ENCODE data around the gene METTL24. TPM values are rescaled to one million over a fixed set of nuclear protein-coding genes. Genes with fewer than 3 reads are reported as not detected.

Gene METTL24
- total and polyA plus RNA-seq, 2 donors (not counting 1 experiment from before 2014, with no cell fraction given): 0.18 to 2.6 TPM

DNA sequence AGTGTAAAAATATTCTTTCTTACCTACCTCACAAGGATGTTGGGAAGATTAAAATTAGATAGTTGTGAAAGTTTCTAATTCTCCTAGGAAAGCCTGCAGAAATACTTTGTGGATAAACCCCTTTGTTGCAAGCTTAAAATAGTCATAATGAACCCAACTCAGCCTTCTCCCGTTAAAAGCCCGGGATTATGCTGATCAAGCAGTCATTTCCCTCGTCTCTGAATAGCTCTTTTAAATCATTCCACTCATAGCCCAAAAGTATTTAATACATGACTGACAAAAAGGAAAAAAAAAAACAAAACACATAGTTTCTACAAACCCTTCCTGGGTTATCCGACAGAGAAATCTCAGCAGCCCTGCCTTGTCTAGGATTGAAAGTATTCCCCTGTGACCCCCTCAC, 10.9 kb upstream of the METTL24 start:
- H3K4me2 ChIP-seq (ENCODE audit: extremely low read depth, insufficient read depth, low read length): no peak overlapping the region
- peaks cover 23% of the 10 kb centered on the region for H3K27me3 ChIP-seq (ENCODE audit: control insufficient read depth, insufficient read depth, low read length)
- DNase-seq (ENCODE audit: low read depth in 2 of 2): no peak

GRCh38 chr6:110368284-110368683, 10.1 kb upstream of the METTL24 start:
- Histone ChIP-seq H3K9ac (ENCODE audit: insufficient read depth, low read length) (no peak overlapping the region), H3K36me3 (ENCODE audit: control insufficient read depth, insufficient read depth, low read length) (no peaks in the 10 kb centered on the region), H4K20me1 (ENCODE audit: control insufficient read depth, extremely low read depth, insufficient read depth, low read length) (no peaks in the 10 kb centered on the region), H3K4me1 (ENCODE audit: control insufficient read depth, extremely low read depth, insufficient read depth, low read length) (no peaks in the 10 kb centered on the region), H3K27me3 (ENCODE audit: control insufficient read depth, insufficient read depth, low read length) (peaks cover 23% of the 10 kb centered on the region), H3K4me2 (ENCODE audit: extremely low read depth, insufficient read depth, low read length) (no peak overlapping the region), H2AFZ (ENCODE audit: low read length) (no peak overlapping the region), H3K4me3 (replicated peaks in 1 of 4; ENCODE audit: control extremely low read depth in 1 of 4, insufficient read depth in 1 of 4, low read depth in 3 of 4, low read length in 4 of 4) (no peak overlapping the region), H3K9me3 (ENCODE audit: control insufficient read depth, insufficient read depth, low read depth, low read length) (no peaks in the 10 kb centered on the region), H3K79me2 (ENCODE audit: control insufficient read depth, insufficient read depth, low read length) (no peaks in the 10 kb centered on the region), H3K27ac (ENCODE audit: insufficient read depth, low read length) (no peak overlapping the region)
- DNase-seq (ENCODE audit: low read depth in 2 of 2): no peak
- no peak for TF ChIP-seq CTCF (conservative IDR thresholded peaks at IDR 0.05 in 1 of 2, IDR thresholded peaks at IDR 0.05 in 1 of 2; ENCODE audit: low read depth in 1 of 2, low read length in 2 of 2)
- no peak for TF ChIP-seq EZH2 (IDR thresholded peaks at IDR 0.05; ENCODE audit: low read length, missing control alignments)

More for the DNA sequence above, 10.9 kb upstream of the METTL24 start:
- no peak overlapping the region for H3K9ac ChIP-seq (ENCODE audit: insufficient read depth, low read length)
- no peaks in the 10 kb centered on the region for H3K4me1 ChIP-seq (ENCODE audit: control insufficient read depth, extremely low read depth, insufficient read depth, low read length)
- no peak overlapping the region for H2AFZ ChIP-seq (ENCODE audit: low read length)
- H4K20me1 ChIP-seq (ENCODE audit: control insufficient read depth, extremely low read depth, insufficient read depth, low read length): no peaks in the 10 kb centered on the region
- no peaks in the 10 kb centered on the region for H3K79me2 ChIP-seq (ENCODE audit: control insufficient read depth, insufficient read depth, low read length)
- TF ChIP-seq EZH2 (IDR thresholded peaks at IDR 0.05; ENCODE audit: low read length, missing control alignments) (no peak), CTCF (conservative IDR thresholded peaks at IDR 0.05 in 1 of 2, IDR thresholded peaks at IDR 0.05 in 1 of 2; ENCODE audit: low read depth in 1 of 2, low read length in 2 of 2) (no peak)
- H3K9me3 ChIP-seq (ENCODE audit: control insufficient read depth, insufficient read depth, low read depth, low read length): no peaks in the 10 kb centered on the region
- H3K27ac ChIP-seq (ENCODE audit: insufficient read depth, low read length): no peak overlapping the region
- no peaks in the 10 kb centered on the region for H3K36me3 ChIP-seq (ENCODE audit: control insufficient read depth, insufficient read depth, low read length)
- H3K4me3 ChIP-seq (replicated peaks in 1 of 4; ENCODE audit: control extremely low read depth in 1 of 4, insufficient read depth in 1 of 4, low read depth in 3 of 4, low read length in 4 of 4): no peak overlapping the region

GRCh38 chr6:110367825-110368224, 9.7 kb upstream of the METTL24 start:
- Histone ChIP-seq H3K27ac (ENCODE audit: insufficient read depth, low read length) (no peak overlapping the region), H3K4me2 (ENCODE audit: extremely low read depth, insufficient read depth, low read length) (no peak overlapping the region), H3K9ac (ENCODE audit: insufficient read depth, low read length) (no peak overlapping the region), H3K4me1 (ENCODE audit: control insufficient read depth, extremely low read depth, insufficient read depth, low read length) (no peaks in the 10 kb centered on the region), H3K27me3 (ENCODE audit: control insufficient read depth, insufficient read depth, low read length) (peaks cover 23% of the 10 kb centered on the region), H3K79me2 (ENCODE audit: control insufficient read depth, insufficient read depth, low read length) (no peaks in the 10 kb centered on the region), H4K20me1 (ENCODE audit: control insufficient read depth, extremely low read depth, insufficient read depth, low read length) (no peaks in the 10 kb centered on the region), H3K4me3 (replicated peaks in 1 of 4; ENCODE audit: control extremely low read depth in 1 of 4, insufficient read depth in 1 of 4, low read depth in 3 of 4, low read length in 4 of 4) (no peak overlapping the region), H3K9me3 (ENCODE audit: control insufficient read depth, insufficient read depth, low read depth, low read length) (no peaks in the 10 kb centered on the region), H2AFZ (ENCODE audit: low read length) (no peak overlapping the region), H3K36me3 (ENCODE audit: control insufficient read depth, insufficient read depth, low read length) (no peaks in the 10 kb centered on the region)
- TF ChIP-seq EZH2 (IDR thresholded peaks at IDR 0.05; ENCODE audit: low read length, missing control alignments) (no peak), CTCF (conservative IDR thresholded peaks at IDR 0.05 in 1 of 2, IDR thresholded peaks at IDR 0.05 in 1 of 2; ENCODE audit: low read depth in 1 of 2, low read length in 2 of 2) (no peak)
- DNase-seq (ENCODE audit: low read depth in 2 of 2): no peak

All from fibroblast of lung (primary cell).